Ovary (tissue), 9 donors: Measurements from ENCODE around the gene SLC25A51. TPM values are rescaled to one million over a fixed set of nuclear protein-coding genes. Genes with fewer than 3 reads are reported as not detected.

Experiments used
- DNase-seq, 5 donors: peaks; one replicate each; pipeline ENCODE4 v3.0.0-alpha.2; 2019 to 2020
- H3K27ac ChIP-seq, 2 donors: fragments of 200-600 bp; one replicate each; pipeline versions ENCODE4 v1.5.1 to v1.8.0; 2019 to 2022
- H3K27me3 ChIP-seq: fragments of 200-600 bp; one replicate; pipeline ENCODE4 v1.8.0; 2022
- H3K36me3 ChIP-seq: fragments of 200-600 bp; sonication (generic); one replicate; pipeline ENCODE4 v1.5.1; 2019
- H3K4me1 ChIP-seq: one replicate; pipeline ENCODE4 v1.8.1; 2013; ENCODE audit warnings: mild to moderate bottlenecking, moderate library complexity; ENCODE audit not compliant: insufficient read depth
- H3K4me3 ChIP-seq: fragments of 200-600 bp; sonication (generic); one replicate; pipeline ENCODE4 v1.5.1; 2017
- H3K9me3 ChIP-seq, 2 donors: fragments of 200-600 bp in 1 of 2; sonication (generic) in 1 of 2; one replicate each; pipeline versions ENCODE4 v1.5.1 to v1.8.1; 2013 to 2019; ENCODE audit warnings: mild to moderate bottlenecking in 1 of 2, moderate library complexity in 1 of 2
- EP300 ChIP-seq: sonication (generic); formaldehyde crosslinking; IDR thresholded peaks from one replicate; pipeline ENCODE4 v1.6.1; 2017; ENCODE audit warnings: antibody characterized with exemption
- POLR2A ChIP-seq: fragments of 450-650 bp; IDR thresholded peaks from one replicate; pipeline ENCODE4 v1.6.1; 2017; ENCODE audit warnings: antibody characterized with exemption, mild to moderate bottlenecking, moderate library complexity
- WGBS, 3 donors: extraction: QIAGEN DNeasy Blood & Tissue Kit in 1 of 3; methylation state at CpG; one replicate each; pipeline versions ENCODE4 v1.1.5 to v1.1.7; 2013 to 2017; 5-methylcytosine and 5-hydroxymethylcytosine counted together
- intact Hi-C, 4 donors: fragments of 100-400 bp; cut with DNase I; formaldehyde crosslinking; loops; one replicate each; pipeline versions ENCODE4 v1.11.0 to v1.15.1; 2022 to 2023
- polyA plus RNA-seq, 2 donors: library from polyadenylated mRNA; stranded (reverse); fragments of 200-250 nt in 1 of 2; fragments of 350-450 nt in 1 of 2; fragmentation: Illumina TruSeq in 1 of 2; extraction: RNeasy Lipid Tissue Mini Kit (QIAGEN cat#74804) in 1 of 2; gene quantifications; one replicate each; pipeline ENCODE4 v1.2.3, GENCODE V29; 2013 to 2014
- total RNA-seq, 7 donors: library from RNA; depleted of rRNA in 2 of 7; stranded (reverse); fragments of >200 nt in 2 of 7; fragmentation: NEBNext Ultra II Directional in 3 of 7; extraction: Animal tissue kit (Norgen Biotek cat#: 25700) in 3 of 7; gene quantifications; one replicate each; pipeline versions ENCODE4 v1.1.0 to v1.2.4, GENCODE V29; 2016 to 2023
- TF ChIP-seq, protein P1 (sequence below), 3 donors: fragments of 450-650 bp in 2 of 3; fragments of 200-600 bp in 1 of 3; IDR thresholded peaks; one replicate each; pipeline versions ENCODE4 v1.5.1 to v1.8.0; 2016 to 2022; ENCODE audit warnings: antibody characterized with exemption in 3 of 3, mild to moderate bottlenecking in 1 of 3
- donor health status: DM: no; HTN: no; CAD: no; lungs with moderate emphysema.
- donor health status: DM: no; HTN: no; CAD: no.
- donor health status: Bipolar disorder and iron deficiency.
- donor health status: DM: yes; HTN: yes; CAD: no.
- donor health status: DM: no; HTN: no; CAD: no.
- donor health status: DM: yes; HTN: yes; CAD: no.

SLC25A51 gene
- total and polyA plus RNA-seq, 9 donors = 5.1 to 24.1 (median 20.6) TPM

- WGBS, 3 donors = 95 to 98% (median 96%) methylated on average over 5 of the region's 5 CpGs
- TF ChIP-seq, protein P1, sequence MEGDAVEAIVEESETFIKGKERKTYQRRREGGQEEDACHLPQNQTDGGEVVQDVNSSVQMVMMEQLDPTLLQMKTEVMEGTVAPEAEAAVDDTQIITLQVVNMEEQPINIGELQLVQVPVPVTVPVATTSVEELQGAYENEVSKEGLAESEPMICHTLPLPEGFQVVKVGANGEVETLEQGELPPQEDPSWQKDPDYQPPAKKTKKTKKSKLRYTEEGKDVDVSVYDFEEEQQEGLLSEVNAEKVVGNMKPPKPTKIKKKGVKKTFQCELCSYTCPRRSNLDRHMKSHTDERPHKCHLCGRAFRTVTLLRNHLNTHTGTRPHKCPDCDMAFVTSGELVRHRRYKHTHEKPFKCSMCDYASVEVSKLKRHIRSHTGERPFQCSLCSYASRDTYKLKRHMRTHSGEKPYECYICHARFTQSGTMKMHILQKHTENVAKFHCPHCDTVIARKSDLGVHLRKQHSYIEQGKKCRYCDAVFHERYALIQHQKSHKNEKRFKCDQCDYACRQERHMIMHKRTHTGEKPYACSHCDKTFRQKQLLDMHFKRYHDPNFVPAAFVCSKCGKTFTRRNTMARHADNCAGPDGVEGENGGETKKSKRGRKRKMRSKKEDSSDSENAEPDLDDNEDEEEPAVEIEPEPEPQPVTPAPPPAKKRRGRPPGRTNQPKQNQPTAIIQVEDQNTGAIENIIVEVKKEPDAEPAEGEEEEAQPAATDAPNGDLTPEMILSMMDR (IDR thresholded peaks at IDR 0.05) = no peak
- TF ChIP-seq POLR2A (no peak), EP300 (no peak)
- Histone ChIP-seq H3K9me3 (no peaks in the 10 kb centered on the region), H3K4me1 (no peaks in the 10 kb centered on the region), H3K4me3 (no peak overlapping the region), H3K36me3 (no peaks in the 10 kb centered on the region), H3K27me3 (no peaks in the 10 kb centered on the region), H3K27ac (no peak overlapping the region)
- no peak for DNase-seq
- intact Hi-C loops = no loop called here
These were observed 33.7 kb downstream of the SLC25A51 start for GRCh38 chr9:37870081-37870798.

DNA sequence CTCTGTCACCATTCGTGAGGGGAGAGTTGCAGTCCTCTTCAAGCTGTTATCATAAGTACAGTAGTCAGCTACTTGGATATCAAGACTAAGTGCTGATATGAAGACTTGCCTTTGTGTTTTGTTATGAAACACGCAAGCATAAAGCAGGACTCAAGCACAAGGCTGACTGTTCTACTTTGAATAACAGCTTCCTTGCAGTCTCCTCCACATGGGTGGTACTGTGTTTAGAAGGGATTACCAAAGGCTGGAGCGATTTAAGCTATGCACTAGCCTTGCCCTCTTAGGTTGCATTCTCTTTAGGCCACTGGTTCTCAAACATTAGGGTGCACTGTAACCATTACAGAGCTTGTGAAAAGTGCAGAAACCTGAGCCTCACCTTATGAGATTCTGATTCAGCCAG, 41.4 kb downstream of the SLC25A51 start:
- Histone ChIP-seq H3K4me1 (no peaks in the 10 kb centered on the region), H3K36me3 (no peaks in the 10 kb centered on the region), H3K9me3 (no peaks in the 10 kb centered on the region), H3K27me3 (no peaks in the 10 kb centered on the region), H3K27ac (no peak overlapping the region), H3K4me3 (no peak overlapping the region)
- intact Hi-C loops = no loop called here
- 76 to 90% (median 83%) methylated on average over 3 of the region's 3 CpGs for WGBS, 3 donors
- DNase-seq = no peak
- TF ChIP-seq EP300 (no peak), POLR2A (no peak)
- TF ChIP-seq, protein P1 (IDR thresholded peaks at IDR 0.05) = no peak

- H3K36me3 ChIP-seq = no peaks in the 10 kb centered on the region
- no peaks in the 10 kb centered on the region for H3K9me3 ChIP-seq
- no peak for DNase-seq
- H3K4me1 ChIP-seq = no peaks in the 10 kb centered on the region
- H3K27me3 ChIP-seq = no peaks in the 10 kb centered on the region
- no peak overlapping the region for H3K27ac ChIP-seq
- TF ChIP-seq, protein P1 (IDR thresholded peaks at IDR 0.05) = no peak
- TF ChIP-seq EP300 (no peak), POLR2A (no peak)
- no peak overlapping the region for H3K4me3 ChIP-seq
- WGBS, 3 donors = 82 to 94% (median 85%) methylated on average over 1 of the region's 1 CpG
- intact Hi-C loops = loop anchor here in 1 of 4 donors (10.0 kb wide), 1 partner anchor 74 kb away; the partner anchor contains the start of gene EXOSC3
These were observed 44.9 kb downstream of the SLC25A51 start for GRCh38 chr9:37859043-37859442.

GRCh38 chr9:37856551-37856950, 47.4 kb downstream of the SLC25A51 start:
- Histone ChIP-seq H3K27ac (no peak overlapping the region), H3K4me3 (no peak overlapping the region), H3K27me3 (no peaks in the 10 kb centered on the region), H3K4me1 (no peaks in the 10 kb centered on the region), H3K36me3 (no peaks in the 10 kb centered on the region), H3K9me3 (no peaks in the 10 kb centered on the region)
- intact Hi-C loops = loop anchor here in 1 of 4 donors (10.0 kb wide), 1 partner anchor 72 kb away; the partner anchor contains the start of gene EXOSC3
- TF ChIP-seq, protein P1 (IDR thresholded peaks at IDR 0.05) = no peak
- no peak for TF ChIP-seq POLR2A
- no peak for DNase-seq
- WGBS, 3 donors = 92 to 98% (median 94%) methylated on average over 1 of the region's 1 CpG
